ENCODE results near the gene ZNF681. TPM values are rescaled to one million over a fixed set of nuclear protein-coding genes. Genes with fewer than 3 reads are reported as not detected.

ZNF681 gene
- total and polyA plus RNA-seq, 2 of the 13 experiments (the other 11 are each of a cell fraction or from before 2014, with no cell fraction given) = not detected

- TF ChIP-seq ZBTB10 (CRISPR knock-in tag; IDR thresholded peaks at IDR 0.05; ENCODE audit: borderline replicate concordance) (no peak), LCORL (IDR thresholded peaks at IDR 0.05) (no peak), LCORL (CRISPR knock-in tag; IDR thresholded peaks at IDR 0.05) (no peak), MEF2D (CRISPR knock-in tag; IDR thresholded peaks at IDR 0.05) (no peak), ZNF205 (CRISPR knock-in tag; IDR thresholded peaks at IDR 0.05) (no peak), ZNF430 (CRISPR knock-in tag; IDR thresholded peaks at IDR 0.05) (no peak), ZNF333 (CRISPR knock-in tag; IDR thresholded peaks at IDR 0.05; ENCODE audit: borderline replicate concordance) (no peak), ZNF317 (CRISPR knock-in tag; IDR thresholded peaks at IDR 0.05) (no peak), KAT2B (IDR thresholded peaks at IDR 0.05; ENCODE audit: borderline replicate concordance, low read depth, low read length) (no peak), SMARCE1 (IDR thresholded peaks at IDR 0.05; ENCODE audit: borderline replicate concordance) (no peak), TP53 (CRISPR knock-in tag; conservative IDR thresholded peaks at IDR 0.05) (no peak)
Observed at GRCh38 chr19:23699521-23699860, 59.2 kb downstream of the ZNF681 start (continued).

- CTCF ChIA-PET (ENCODE audit: low intra/inter-chr PET ratio, low total read pairs) = no interaction called here
- WGBS (ENCODE audit: low lambda C conversion rate) = 16% methylated on average over 6 of the region's 6 CpGs
- ATAC-seq (peak; percentile 87), FAIRE-seq (no peak), DNase-seq (ENCODE audit: low spot score) (no peak)
- BruUV-seq (replicated peaks) = no TSS peak
- H3K4me3 ChIP-seq (replicated peaks in 1 of 3; ENCODE audit: insufficient read depth in 1 of 3, low read depth in 2 of 3, low read length in 3 of 3) = peak overlapping the region in 2 of 3 experiments; percentile 23 to 24; a peak in 4 of 6 replicates
- H3K4me2 ChIP-seq (ENCODE audit: low read depth, low read length) = peak overlapping the region; percentile 54
- intact Hi-C loops (cut with micrococcal nuclease; ENCODE audit: unreplicated experiment) (no loop called here), in situ Hi-C loops (cut with HindIII; ENCODE audit: extremely low pct_ligation_motif_present, low pct_unique_long_range_greater_than_20kb) (no loop called here)
- H3K27me3 ChIP-seq (ENCODE audit: control insufficient read depth in 1 of 2, insufficient read depth in 2 of 2, low read length in 2 of 2) = no peaks in the 10 kb centered on the region
- H4K20me1 ChIP-seq (ENCODE audit: insufficient read depth, low read length) = no peaks in the 10 kb centered on the region
- H3K36me3 ChIP-seq (replicated peaks in 1 of 2; ENCODE audit: control insufficient read depth in 1 of 2, insufficient read depth in 2 of 2, low read length in 2 of 2) = no peaks in the 10 kb centered on the region
- peaks cover 10% of the 10 kb centered on the region; the same call in 1 of the 2 replicates for H3K9me3 ChIP-seq (ENCODE audit: low read length)
- peaks cover 4% of the 10 kb centered on the region; the same call in 1 of the 2 replicates for H3K4me1 ChIP-seq (ENCODE audit: insufficient read depth, low read length)
- no peak overlapping the region for H3K27ac ChIP-seq (ENCODE audit: extremely low read length, insufficient read depth, low read length)
- no peak overlapping the region for H2AFZ ChIP-seq (ENCODE audit: low read length)
- POLR2A ChIA-PET = interaction anchor here (2.2 kb wide), 1 partner anchor 12 kb away, joined by 12 read pairs; the partner anchor contains the start of gene ZNF675
- H3K79me2 ChIP-seq (ENCODE audit: insufficient read depth, low read length) = no peaks in the 10 kb centered on the region
- H3K9ac ChIP-seq (ENCODE audit: insufficient read depth, low read depth, low read length) = no peak overlapping the region
- TF ChIP-seq, protein P1, sequence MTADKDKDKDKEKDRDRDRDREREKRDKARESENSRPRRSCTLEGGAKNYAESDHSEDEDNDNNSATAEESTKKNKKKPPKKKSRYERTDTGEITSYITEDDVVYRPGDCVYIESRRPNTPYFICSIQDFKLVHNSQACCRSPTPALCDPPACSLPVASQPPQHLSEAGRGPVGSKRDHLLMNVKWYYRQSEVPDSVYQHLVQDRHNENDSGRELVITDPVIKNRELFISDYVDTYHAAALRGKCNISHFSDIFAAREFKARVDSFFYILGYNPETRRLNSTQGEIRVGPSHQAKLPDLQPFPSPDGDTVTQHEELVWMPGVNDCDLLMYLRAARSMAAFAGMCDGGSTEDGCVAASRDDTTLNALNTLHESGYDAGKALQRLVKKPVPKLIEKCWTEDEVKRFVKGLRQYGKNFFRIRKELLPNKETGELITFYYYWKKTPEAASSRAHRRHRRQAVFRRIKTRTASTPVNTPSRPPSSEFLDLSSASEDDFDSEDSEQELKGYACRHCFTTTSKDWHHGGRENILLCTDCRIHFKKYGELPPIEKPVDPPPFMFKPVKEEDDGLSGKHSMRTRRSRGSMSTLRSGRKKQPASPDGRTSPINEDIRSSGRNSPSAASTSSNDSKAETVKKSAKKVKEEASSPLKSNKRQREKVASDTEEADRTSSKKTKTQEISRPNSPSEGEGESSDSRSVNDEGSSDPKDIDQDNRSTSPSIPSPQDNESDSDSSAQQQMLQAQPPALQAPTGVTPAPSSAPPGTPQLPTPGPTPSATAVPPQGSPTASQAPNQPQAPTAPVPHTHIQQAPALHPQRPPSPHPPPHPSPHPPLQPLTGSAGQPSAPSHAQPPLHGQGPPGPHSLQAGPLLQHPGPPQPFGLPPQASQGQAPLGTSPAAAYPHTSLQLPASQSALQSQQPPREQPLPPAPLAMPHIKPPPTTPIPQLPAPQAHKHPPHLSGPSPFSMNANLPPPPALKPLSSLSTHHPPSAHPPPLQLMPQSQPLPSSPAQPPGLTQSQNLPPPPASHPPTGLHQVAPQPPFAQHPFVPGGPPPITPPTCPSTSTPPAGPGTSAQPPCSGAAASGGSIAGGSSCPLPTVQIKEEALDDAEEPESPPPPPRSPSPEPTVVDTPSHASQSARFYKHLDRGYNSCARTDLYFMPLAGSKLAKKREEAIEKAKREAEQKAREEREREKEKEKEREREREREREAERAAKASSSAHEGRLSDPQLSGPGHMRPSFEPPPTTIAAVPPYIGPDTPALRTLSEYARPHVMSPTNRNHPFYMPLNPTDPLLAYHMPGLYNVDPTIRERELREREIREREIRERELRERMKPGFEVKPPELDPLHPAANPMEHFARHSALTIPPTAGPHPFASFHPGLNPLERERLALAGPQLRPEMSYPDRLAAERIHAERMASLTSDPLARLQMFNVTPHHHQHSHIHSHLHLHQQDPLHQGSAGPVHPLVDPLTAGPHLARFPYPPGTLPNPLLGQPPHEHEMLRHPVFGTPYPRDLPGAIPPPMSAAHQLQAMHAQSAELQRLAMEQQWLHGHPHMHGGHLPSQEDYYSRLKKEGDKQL (CRISPR knock-in tag; IDR thresholded peaks at IDR 0.05; ENCODE audit: low read depth) = no peak
- TF ChIP-seq TIGD3 (CRISPR knock-in tag; IDR thresholded peaks at IDR 0.05; ENCODE audit: borderline replicate concordance) = no peak
- no peak for TF ChIP-seq TGIF2 (CRISPR knock-in tag; IDR thresholded peaks at IDR 0.05)
Observed at GRCh38 chr19:23698711-23699520, 59.8 kb downstream of the ZNF681 start.
